Naive thymus-derived CD8-positive, alpha-beta T cell (primary cell): ENCODE data around the gene TCF25. TPM values are rescaled to one million over a fixed set of nuclear protein-coding genes. Genes with fewer than 3 reads are reported as not detected.
"Not testable (repeated sequence)": the region's sequence is repeated elsewhere in the genome, so short reads cannot be mapped to it uniquely, and the experiment has no call there.

Experiments used
- ATAC-seq, 2 donors: fragments of 150-1000 bp; cut with Tn5 transposase in 1 of 2; sonication (Bioruptor Pico), chemical (Tn5 transposase) in 1 of 2; 1 replicate in 1 of 2; 2 replicates in 1 of 2; pipeline ENCODE4 v1.10.0; 2021; ENCODE audit warnings: mild to moderate bottlenecking in 2 of 2, moderate library complexity in 2 of 2
- POLR2A ChIA-PET: fragments of 350-600 bp; sonication (Branson Sonifier 250); formaldehyde crosslinking; loops from one replicate; lab custom pipeline; 2021; ENCODE audit warnings: antibody characterized with exemption; lab: Charles Lee
- DNase-seq, 10 donors: peaks; one replicate each; pipeline versions ENCODE4 v3.0.0 to v3.0.0-alpha.2; 2020 to 2022
- H3K27ac Mint-ChIP-seq, 10 donors: one replicate each; pipeline ENCODE4 v1.8.0; 2020 to 2022; ENCODE audit warnings: mild to moderate bottlenecking in 10 of 10, mixed read lengths in 10 of 10, moderate library complexity in 4 of 10, inconsistent platforms in 1 of 10
- H3K27me3 Mint-ChIP-seq, 5 donors: one replicate each; pipeline ENCODE4 v1.8.0; 2021 to 2022; ENCODE audit warnings: mixed read lengths in 5 of 5
- H3K36me3 Mint-ChIP-seq, 3 donors: one replicate each; pipeline ENCODE4 v1.8.0; 2020 to 2022; ENCODE audit warnings: mixed read lengths in 3 of 3, mild to moderate bottlenecking in 2 of 3, inconsistent platforms in 1 of 3
- H3K4me1 Mint-ChIP-seq, 4 donors: one replicate each; pipeline ENCODE4 v1.8.0; 2021 to 2022; ENCODE audit warnings: mixed read lengths in 4 of 4
- H3K4me3 Mint-ChIP-seq, 10 donors: one replicate each; pipeline ENCODE4 v1.8.0; 2020 to 2022; ENCODE audit warnings: mild to moderate bottlenecking in 10 of 10, mixed read lengths in 10 of 10, moderate library complexity in 6 of 10, inconsistent platforms in 1 of 10
- H3K9me3 Mint-ChIP-seq, 9 donors: one replicate each; pipeline ENCODE4 v1.8.0; 2020 to 2022; ENCODE audit warnings: mixed read lengths in 9 of 9, mild to moderate bottlenecking in 3 of 9, inconsistent platforms in 1 of 9, moderate library complexity in 1 of 9
- polyA plus RNA-seq, 3 donors: library from polyadenylated mRNA; unstranded; fragments of 300-500 nt; fragmentation: Illumina TruSeq; gene quantifications; one replicate each; pipeline ENCODE4 v1.2.3, GENCODE V29; 2021
- total RNA-seq, 8 experiments: library from RNA in 2 of 8; stranded (reverse) in 2 of 8; gene quantifications; one replicate each; pipeline ENCODE4 v1.2.3 and lab custom pipeline; 2021 to 2026

The TCF25 gene
- total and polyA plus RNA-seq, 5 experiments from 2014 or later = 86.8 to 294 (median 107) TPM

GRCh38 chr16:89921131-89921701, 47.8 kb downstream of the TCF25 start:
- H3K9me3 Mint-ChIP-seq = no peaks in the 10 kb centered on the region
- H3K27me3 Mint-ChIP-seq = peaks cover 4 to 40% (median 19%) of the 10 kb centered on the region in 5 donors
- H3K4me1 Mint-ChIP-seq = peaks cover 18 to 55% (median 46%) of the 10 kb centered on the region in 4 donors
- no peak overlapping the region for H3K27ac Mint-ChIP-seq
- no peak for ATAC-seq
- POLR2A ChIA-PET = no interaction called here
- H3K4me3 Mint-ChIP-seq = peak overlapping the region in 3 of 10 donors; percentile 29 to 49 (median 38)
- H3K36me3 Mint-ChIP-seq = no peaks in the 10 kb centered on the region
- DNase-seq = no peak

- H3K9me3 Mint-ChIP-seq = no peaks in the 10 kb centered on the region
- peak overlapping the region; percentile 2 to 67 (median 50) for H3K4me3 Mint-ChIP-seq
- no peak overlapping the region for H3K27ac Mint-ChIP-seq
- H3K27me3 Mint-ChIP-seq = peaks cover 4 to 44% (median 19%) of the 10 kb centered on the region in 5 donors
- peaks cover 18 to 58% (median 46%) of the 10 kb centered on the region in 4 donors for H3K4me1 Mint-ChIP-seq
- DNase-seq (no peak), ATAC-seq (no peak)
- POLR2A ChIA-PET = no interaction called here
- no peaks in the 10 kb centered on the region for H3K36me3 Mint-ChIP-seq
These were observed 48.5 kb downstream of the TCF25 start for GRCh38 chr16:89921702-89922476.

GRCh38 chr16:89922477-89922883, 49.1 kb downstream of the TCF25 start:
- Mint-ChIP-seq H3K27ac (no peak overlapping the region), H3K4me1 (peaks cover 18 to 53% (median 44%) of the 10 kb centered on the region in 4 donors), H3K27me3 (peaks cover 4 to 48% (median 20%) of the 10 kb centered on the region in 5 donors), H3K4me3 (peak overlapping the region; percentile 15 to 73 (median 54)), H3K9me3 (no peaks in the 10 kb centered on the region), H3K36me3 (no peaks in the 10 kb centered on the region)
- ATAC-seq (no peak), DNase-seq (no peak)
- POLR2A ChIA-PET = no interaction called here

GRCh38 chr16:89922884-89923639, 49.7 kb downstream of the TCF25 start, which contains the start of gene TUBB3:
TUBB3 (plus strand) TSS chr16:89923342; CDS start chr16:89923402, 60 bp downstream.
- H3K27me3 Mint-ChIP-seq = peaks cover 4 to 53% (median 22%) of the 10 kb centered on the region in 5 donors
- peaks cover 15 to 48% (median 39%) of the 10 kb centered on the region in 4 donors for H3K4me1 Mint-ChIP-seq
- POLR2A ChIA-PET = interaction anchor here (1.4 to 1.5 kb wide), 2 partner anchors 28 to 50 kb away, joined by 3 to 4 read pairs; no protein-coding TSS in a partner anchor
- H3K9me3 Mint-ChIP-seq = no peaks in the 10 kb centered on the region
- no peak within 1 kb of the TSS for H3K27ac Mint-ChIP-seq
- DNase-seq (peak in 1 of 10 donors; percentile 59), ATAC-seq (no peak)
- no peaks in the 10 kb centered on the region for H3K36me3 Mint-ChIP-seq
- peak within 1 kb of the TSS; percentile 15 to 73 (median 54) for H3K4me3 Mint-ChIP-seq

GRCh38 chr16:89923640-89924296, 50.4 kb downstream of the TCF25 start:
- DNase-seq = peak in 1 of 10 donors; percentile 63
- peak overlapping the region in 1 of 10 donors; percentile 40 for H3K4me3 Mint-ChIP-seq
- POLR2A ChIA-PET = interaction anchor here (0.5 to 1.5 kb wide), 3 partner anchors 15 to 49 kb away, joined by 3 to 4 read pairs (median 4); no protein-coding TSS in a partner anchor

GRCh38 chr16:89924297-89924924, 51.0 kb downstream of the TCF25 start:
- Mint-ChIP-seq H3K4me1 (peaks cover 12 to 40% (median 30%) of the 10 kb centered on the region in 4 donors), H3K36me3 (no peaks in the 10 kb centered on the region), H3K27me3 (peaks cover 0 to 60% (median 22%) of the 10 kb centered on the region in 5 donors), H3K27ac (no peak overlapping the region), H3K9me3 (no peaks in the 10 kb centered on the region), H3K4me3 (peak overlapping the region in 4 of 10 donors; percentile 16 to 58 (median 29))
- ATAC-seq (peak; percentile 27 to 43), DNase-seq (peak in 7 of 10 donors; percentile 30 to 66 (median 48))
- POLR2A ChIA-PET = interaction anchor here (0.7 to 1.5 kb wide), 3 partner anchors 30 to 266 kb away, joined by 3 to 4 read pairs (median 4); no protein-coding TSS in a partner anchor

More at GRCh38 chr16:89923640-89924296, 50.4 kb downstream of the TCF25 start:
- no peak for ATAC-seq
- Mint-ChIP-seq H3K36me3 (no peaks in the 10 kb centered on the region), H3K4me1 (peaks cover 12 to 42% (median 33%) of the 10 kb centered on the region in 4 donors), H3K27me3 (peaks cover under 1 to 57% (median 22%) of the 10 kb centered on the region in 5 donors), H3K27ac (no peak overlapping the region), H3K9me3 (no peaks in the 10 kb centered on the region)

- Mint-ChIP-seq H3K9me3 (no peaks in the 10 kb centered on the region), H3K27ac (no peak overlapping the region), H3K4me1 (peaks cover 8 to 35% (median 25%) of the 10 kb centered on the region in 4 donors), H3K27me3 (peaks cover 5 to 64% (median 20%) of the 10 kb centered on the region in 5 donors), H3K4me3 (peak overlapping the region in 2 of 10 donors; percentile 27 to 65), H3K36me3 (no peaks in the 10 kb centered on the region)
- ATAC-seq (no peak), DNase-seq (no peak)
- POLR2A ChIA-PET = interaction anchor here (0.7 to 1.3 kb wide), 3 partner anchors 87 to 266 kb away, joined by 4 read pairs; partner anchors contain the start of gene FANCA
These were observed 51.5 kb downstream of the TCF25 start for GRCh38 chr16:89924925-89925307.

GRCh38 chr16:89925596-89926079, 52.2 kb downstream of the TCF25 start:
- Mint-ChIP-seq H3K36me3 (no peaks in the 10 kb centered on the region), H3K27me3 (peaks cover 5 to 65% (median 19%) of the 10 kb centered on the region in 5 donors), H3K27ac (no peak overlapping the region), H3K9me3 (no peaks in the 10 kb centered on the region), H3K4me3 (peak overlapping the region in 8 of 10 donors; percentile 27 to 65 (median 34)), H3K4me1 (peaks cover 5 to 32% (median 18%) of the 10 kb centered on the region in 4 donors)
- POLR2A ChIA-PET = interaction anchor here (0.6 to 1.3 kb wide), 3 partner anchors 88 to 124 kb away, joined by 3 to 4 read pairs (median 4); partner anchors contain the start of gene FANCA
- no peak for DNase-seq
- no peak for ATAC-seq

GRCh38 chr16:89931305-89931896, 58.0 kb downstream of the TCF25 start:
- Mint-ChIP-seq H3K27ac (no peak overlapping the region), H3K4me1 (peaks cover 0 to 3% (median under 1%) of the 10 kb centered on the region in 4 donors), H3K4me3 (no peak overlapping the region), H3K27me3 (peaks cover 0 to 41% (median 10%) of the 10 kb centered on the region in 5 donors), H3K36me3 (no peaks in the 10 kb centered on the region), H3K9me3 (no peaks in the 10 kb centered on the region)
- ATAC-seq (no peak), DNase-seq (no peak)
- POLR2A ChIA-PET = no interaction called here

GRCh38 chr16:89931964-89932363, 58.6 kb downstream of the TCF25 start:
- POLR2A ChIA-PET = no interaction called here
- Mint-ChIP-seq H3K27me3 (peaks cover 0 to 38% (median 10%) of the 10 kb centered on the region in 5 donors), H3K36me3 (no peaks in the 10 kb centered on the region), H3K4me1 (no peaks in the 10 kb centered on the region), H3K27ac (no peak overlapping the region), H3K9me3 (no peaks in the 10 kb centered on the region), H3K4me3 (no peak overlapping the region)
- ATAC-seq (no peak), DNase-seq (no peak)

GRCh38 chr16:89934019-89934418, 60.6 kb downstream of the TCF25 start:
- H3K4me1 Mint-ChIP-seq, ATAC-seq, H3K27ac Mint-ChIP-seq, POLR2A ChIA-PET, H3K36me3 Mint-ChIP-seq, H3K4me3 Mint-ChIP-seq, DNase-seq, H3K9me3 Mint-ChIP-seq: not testable (repeated sequence)
- H3K27me3 Mint-ChIP-seq = peaks cover 1 to 23% (median 7%) of the 10 kb centered on the region in 5 donors
